GM19463 (cell line): ENCODE measurements around the gene TWF1.
A peak's percentile ranks its signal among the peaks of the same experiment; 100 is the strongest.
"Not testable (repeated sequence)": the region's sequence is repeated elsewhere in the genome, so short reads cannot be mapped to it uniquely, and the experiment has no call there.

ENCODE experiments used
- ATAC-seq: cut with Tn5 transposase; IDR thresholded peaks from one replicate; pipeline ENCODE4 v1.9.1; 2021; ENCODE audit warnings: mild to moderate bottlenecking, moderate library complexity; ENCODE audit not compliant: unreplicated experiment

Gene TWF1

GRCh38 chr12:43805860-43806736 is at the start of gene TWF1:
TSS of gene TWF1 (minus strand) at chr12:43806317. CDS start at chr12:43806245, 72 bp downstream.
- peak; percentile 96 for ATAC-seq

- no peak for ATAC-seq
Measured at GRCh38 chr12:43852744-43853143, 46.6 kb upstream of the TWF1 start.

DNA sequence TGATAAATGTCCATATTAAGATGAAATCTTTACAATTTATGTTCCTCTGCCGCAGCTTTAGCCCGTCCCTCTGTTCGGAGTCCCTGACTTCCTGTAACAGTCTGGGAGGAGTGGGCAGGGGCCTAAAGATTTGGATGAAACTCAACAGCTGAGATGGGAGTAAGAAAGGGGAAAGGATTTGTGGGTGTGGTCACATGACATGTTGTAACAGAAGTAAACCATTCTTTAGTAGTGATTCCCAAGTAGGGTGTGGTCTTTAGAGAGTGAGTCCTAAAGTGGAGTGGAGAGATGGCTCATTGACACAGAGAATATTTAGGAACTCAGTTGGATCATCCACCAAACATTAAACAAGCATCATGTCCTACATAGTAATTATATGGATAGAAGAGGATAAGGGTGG is 42.7 kb upstream of the TWF1 start:
- no peak for ATAC-seq

DNA sequence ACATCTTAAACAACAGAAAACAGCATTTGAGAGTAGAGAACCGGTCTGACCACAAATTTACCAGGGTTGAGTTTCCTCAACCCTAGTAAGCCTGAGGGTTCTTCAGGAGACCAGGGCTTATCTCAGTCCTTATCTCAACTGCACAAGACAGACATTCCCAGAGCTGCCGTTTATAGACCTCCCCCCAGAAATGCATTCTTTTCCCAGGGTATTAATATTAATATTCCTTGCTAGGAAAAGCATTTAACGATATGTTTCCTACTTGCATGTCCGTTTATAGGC is 42.0 kb upstream of the TWF1 start:
- ATAC-seq = no peak

GRCh38 chr12:43847425-43848225 is 41.5 kb upstream of the TWF1 start:
- not testable (repeated sequence) for ATAC-seq

- no peak for ATAC-seq
Measured at GRCh38 chr12:43842259-43842658, 36.1 kb upstream of the TWF1 start.

DNA sequence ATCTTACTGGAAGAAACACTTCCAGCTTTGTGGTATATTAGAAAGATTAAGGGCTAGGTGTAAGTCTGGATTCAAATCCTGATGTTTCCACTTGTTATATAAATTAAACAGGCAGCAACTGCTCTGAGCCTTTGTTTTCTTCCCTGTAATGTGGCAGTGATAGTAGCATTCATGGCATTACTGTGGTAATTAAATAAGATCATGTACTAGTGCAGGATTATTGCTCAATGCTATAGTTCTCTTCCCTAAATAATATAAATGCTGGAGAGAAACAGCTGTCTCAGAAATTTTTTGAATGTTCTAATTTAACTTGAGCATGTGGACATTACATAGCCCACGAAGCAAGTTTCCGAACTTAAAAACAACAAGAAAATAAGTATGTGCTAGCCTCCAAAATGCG is 35.1 kb upstream of the TWF1 start:
- no peak for ATAC-seq

DNA sequence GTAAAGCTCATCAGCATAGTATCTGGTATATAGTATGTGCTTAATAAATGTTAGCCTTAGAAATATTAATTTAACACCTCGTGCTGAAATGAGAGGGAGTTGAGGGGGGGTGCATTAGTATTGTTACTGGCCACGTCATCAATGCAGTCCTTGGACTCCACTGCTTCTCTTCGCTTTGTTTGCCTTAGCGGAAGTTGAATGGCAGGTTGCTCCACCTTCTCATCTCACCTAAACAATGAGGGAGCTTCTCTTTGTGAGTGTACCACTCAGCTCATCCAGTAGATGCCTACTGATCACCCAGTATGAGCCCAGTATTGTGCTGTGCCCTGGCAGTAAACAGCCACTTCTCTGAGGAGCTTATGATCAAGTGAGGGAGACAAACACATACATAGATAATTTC is 34.2 kb upstream of the TWF1 start:
- ATAC-seq = no peak

DNA sequence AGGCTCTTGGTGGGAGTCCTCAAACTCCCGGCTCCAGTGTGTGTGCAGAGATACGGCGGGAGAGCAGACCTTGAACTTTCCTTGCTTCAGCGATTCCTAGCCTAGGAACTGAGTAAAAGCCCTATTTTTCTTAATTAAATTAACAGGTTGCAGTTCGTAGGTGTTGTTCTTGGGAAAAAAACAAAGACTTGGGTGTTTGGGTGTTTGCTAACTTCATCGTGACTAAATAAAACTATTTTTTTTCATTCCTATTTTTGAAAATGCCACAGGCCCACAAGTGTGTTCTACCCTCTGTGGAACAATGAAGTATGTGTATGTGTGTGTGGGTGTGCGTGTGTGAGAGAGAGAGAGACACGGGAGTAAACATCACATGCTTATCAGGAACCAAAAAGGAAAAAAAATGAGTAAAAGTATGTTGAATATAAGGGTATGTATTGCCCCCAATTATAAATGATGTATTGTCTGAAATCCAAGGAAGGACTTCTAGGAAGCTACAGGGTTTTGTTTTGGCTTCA is 30.4 kb upstream of the TWF1 start:
- ATAC-seq = peak; percentile 9

DNA sequence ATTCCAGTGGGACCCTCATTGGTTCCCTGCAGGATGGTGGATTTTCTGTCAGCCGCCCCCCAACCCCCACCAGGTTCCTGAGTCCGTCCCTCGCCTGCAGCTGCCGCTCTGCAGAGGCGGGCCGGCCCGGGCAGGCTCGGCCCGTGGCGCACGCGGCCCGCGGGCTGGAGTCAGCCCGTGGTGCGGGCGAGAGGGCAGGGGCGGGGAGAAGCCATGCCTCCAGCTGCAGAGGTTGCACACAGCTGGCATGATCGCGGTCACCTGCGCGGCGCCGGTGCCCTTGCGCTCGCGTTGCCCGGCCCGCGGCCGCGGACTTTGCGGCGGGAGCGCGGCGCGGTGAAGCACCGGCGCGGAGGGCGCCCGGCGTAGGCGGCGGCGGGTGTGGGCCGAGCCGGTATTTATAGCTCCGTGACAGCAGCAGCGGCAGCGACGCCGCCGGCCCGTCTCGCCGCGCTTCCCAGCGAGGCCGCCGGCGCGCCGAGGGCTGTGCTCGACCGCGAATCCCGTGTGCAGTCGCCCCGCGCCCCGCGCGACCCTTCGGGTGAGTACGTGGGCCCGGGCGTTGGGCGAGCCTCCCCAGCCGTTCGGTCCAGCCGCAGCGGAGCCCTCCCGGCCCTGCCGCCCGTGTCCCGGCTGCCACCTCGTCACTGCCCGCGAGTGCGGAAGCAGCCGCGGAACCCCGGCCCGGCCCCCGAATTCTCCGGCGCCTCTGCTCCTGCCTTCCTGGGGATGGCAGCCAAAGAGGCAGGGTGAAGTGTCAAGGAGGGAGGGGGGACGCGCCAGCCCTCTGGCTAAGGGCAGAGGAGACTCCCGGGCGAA is 29.7 kb upstream of the TWF1 start, which contains the start of gene TMEM117:
TSS of gene TMEM117 (plus strand) at position 426 of the 819 bp plus-strand sequence.
- ATAC-seq = peak; percentile 74

- peak; percentile 4 for ATAC-seq
Measured at GRCh38 chr12:43835264-43835655, 29.1 kb upstream of the TWF1 start.

DNA sequence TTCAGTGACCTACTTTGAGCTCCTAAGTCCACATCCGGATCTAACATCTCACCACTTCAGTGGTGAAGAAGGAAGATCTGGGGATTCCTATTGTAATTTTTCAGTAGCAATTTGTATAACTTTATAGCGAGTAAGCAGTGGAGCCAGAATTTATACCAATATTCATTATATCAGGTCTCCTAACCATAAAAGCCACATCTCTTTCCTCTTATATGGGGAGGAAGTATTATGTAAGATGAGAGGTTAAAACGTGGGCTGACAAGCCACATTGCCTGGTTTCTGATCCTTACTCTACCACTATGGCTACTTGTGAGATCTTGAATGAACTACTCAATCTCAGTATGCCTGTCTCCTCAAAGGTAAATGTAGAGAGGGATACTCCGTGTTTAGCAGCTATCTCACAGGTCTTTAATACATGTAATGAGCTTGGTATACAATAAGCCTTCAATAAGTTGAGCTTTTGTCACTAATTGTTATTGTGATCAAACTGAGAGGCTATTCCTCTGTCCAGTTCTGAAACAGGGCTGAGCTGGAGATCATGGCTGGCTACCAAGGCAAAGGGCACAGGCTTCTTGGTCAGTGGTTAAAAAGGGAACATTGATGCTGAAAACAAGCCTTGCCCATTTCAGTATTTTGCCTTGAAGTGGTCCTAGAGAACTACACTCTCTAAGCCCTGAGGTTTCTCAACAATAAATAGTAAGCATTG is 26.5 kb upstream of the TWF1 start:
- ATAC-seq = no peak

GRCh38 chr12:43827093-43827492 is 21.0 kb upstream of the TWF1 start:
- ATAC-seq = no peak

DNA sequence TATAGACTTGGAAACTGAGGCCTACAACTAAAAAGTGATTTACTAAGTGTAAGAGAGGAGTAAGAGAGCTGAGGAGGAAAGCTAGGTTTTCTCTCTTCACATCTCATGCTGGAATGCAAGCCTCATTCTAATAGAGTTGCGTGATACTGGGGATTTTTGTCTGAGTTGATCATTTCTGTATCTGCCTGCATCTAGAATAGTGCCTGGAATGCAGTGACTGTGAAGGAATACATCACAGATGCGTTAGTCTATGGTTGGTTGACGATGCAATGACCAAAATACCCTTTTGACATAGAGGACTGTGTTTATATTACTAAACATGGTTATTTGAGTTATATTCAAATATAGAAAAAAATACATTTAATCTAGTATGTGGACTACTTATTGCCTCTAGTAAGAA is 20.6 kb upstream of the TWF1 start:
- no peak for ATAC-seq

- no peak for ATAC-seq
Measured at GRCh38 chr12:43824207-43824775, 18.2 kb upstream of the TWF1 start.

DNA sequence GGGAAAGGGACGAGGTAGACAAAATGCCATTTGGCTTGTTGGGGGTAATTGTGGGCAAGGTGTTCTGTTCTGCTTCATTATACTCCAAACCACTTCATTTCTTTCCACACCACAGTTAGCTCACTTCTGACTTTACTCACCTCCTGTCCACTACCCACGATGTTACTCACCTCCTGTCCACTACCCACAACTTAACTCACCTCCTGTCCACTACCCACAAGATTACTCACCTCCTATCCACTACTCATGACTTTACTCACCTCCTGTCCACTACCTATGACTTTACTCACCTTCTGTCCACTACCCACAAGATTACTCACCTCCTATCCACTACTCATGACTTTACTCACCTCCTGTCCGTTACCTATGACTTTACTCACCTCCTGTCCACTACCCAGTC is 10.1 kb upstream of the TWF1 start:
- no peak for ATAC-seq

DNA sequence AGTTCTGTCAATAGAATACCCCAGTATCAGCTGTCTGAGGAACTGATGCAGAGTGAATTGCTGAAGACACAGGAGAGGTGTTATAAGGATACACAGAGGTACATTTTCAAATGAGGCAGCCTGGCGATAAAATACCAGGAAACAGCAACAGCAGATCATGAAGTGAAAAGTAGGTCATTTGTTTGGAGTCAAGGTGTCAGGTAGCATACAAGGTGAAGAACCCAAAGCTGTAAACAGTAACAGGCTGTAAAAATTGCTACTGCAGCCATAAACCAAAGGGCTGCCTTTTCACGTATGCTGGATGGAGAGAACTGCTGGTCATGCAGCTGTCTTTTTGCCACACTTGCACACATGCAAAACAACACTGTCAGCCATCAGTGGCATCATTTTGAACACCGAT is 9.3 kb upstream of the TWF1 start:
- no peak for ATAC-seq

- no peak for ATAC-seq
Measured at GRCh38 chr12:43812926-43813325, 6.8 kb upstream of the TWF1 start.

- ATAC-seq = no peak
Measured at GRCh38 chr12:43812057-43812456, 5.9 kb upstream of the TWF1 start.

DNA sequence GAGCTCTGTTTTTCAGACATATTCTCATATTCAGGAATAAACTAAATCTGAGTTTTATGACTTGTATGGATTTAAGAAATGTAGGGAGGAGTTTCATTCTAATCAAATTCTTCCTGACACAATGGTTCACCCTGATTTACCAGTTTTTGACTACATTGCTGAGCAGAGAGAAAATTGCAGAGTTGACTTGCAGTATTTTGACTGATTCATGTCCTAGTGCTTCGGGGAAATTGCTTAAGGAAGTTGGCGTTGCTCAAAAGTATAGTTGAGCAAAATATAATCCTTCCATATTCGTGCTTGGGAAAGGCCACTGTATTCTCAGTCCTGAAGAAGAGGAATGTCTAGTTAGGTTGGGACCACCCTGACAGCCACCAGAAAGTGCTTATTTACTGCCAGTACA is 1.3 kb upstream of the TWF1 start:
- no peak for ATAC-seq
